ENCODE measurements around the gene METAP1D.
A peak's percentile ranks its signal among the peaks of the same experiment; 100 is the strongest.
"Not testable (repeated sequence)": the region's sequence is repeated elsewhere in the genome, so short reads cannot be mapped to it uniquely, and the experiment has no call there.

The METAP1D gene

DNA sequence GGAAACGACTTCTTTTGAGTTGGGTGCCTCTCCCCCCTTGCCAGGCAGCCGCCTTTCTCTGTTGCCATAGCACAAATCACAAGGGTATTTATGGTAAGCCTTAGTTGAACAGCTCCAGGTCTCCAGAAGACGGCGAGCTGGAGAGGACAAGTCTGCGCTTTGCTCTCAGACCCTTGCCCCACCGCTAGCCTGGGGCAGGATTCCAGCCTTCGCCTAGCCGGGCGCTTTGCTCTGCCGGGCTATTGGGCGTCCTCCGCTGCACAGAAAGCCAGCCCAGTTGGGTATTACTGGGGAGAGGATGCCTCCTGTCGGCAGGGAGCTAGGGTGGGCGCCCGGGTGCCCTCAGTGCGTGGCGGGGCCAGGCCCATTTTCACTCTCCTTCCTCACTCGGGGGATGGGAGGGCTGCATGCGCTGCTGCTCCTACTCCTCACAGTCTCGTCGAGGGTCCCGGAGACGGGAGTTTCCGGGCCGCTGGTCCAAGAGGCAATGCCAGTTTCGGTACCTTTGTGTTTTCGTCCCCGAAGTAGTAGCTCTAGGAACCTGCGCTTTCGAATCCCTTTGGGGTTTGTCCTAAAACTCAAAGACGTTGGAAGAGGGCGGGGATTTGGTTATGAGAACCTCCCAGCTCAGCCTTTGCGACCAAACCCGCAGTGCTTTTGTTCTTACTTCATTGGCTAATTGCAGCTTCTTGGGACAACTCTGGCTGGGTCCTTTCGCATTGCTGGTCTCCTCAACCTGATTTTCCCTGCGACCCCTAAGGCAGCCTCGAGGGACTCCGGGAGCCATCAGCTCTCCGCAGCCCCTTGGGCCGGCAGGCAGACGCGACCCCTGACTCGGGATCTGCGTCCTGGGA, 106.6 kb downstream of the METAP1D start:
- Histone ChIP-seq H3K9ac (ENCODE audit: low read depth, low read length) (no peak overlapping the region), H3K27me3 (ENCODE audit: control insufficient read depth, insufficient read depth, low read length) (peaks cover 92% of the 10 kb centered on the region), H3K4me3 (ENCODE audit: low read depth, low read length) (peak overlapping the region; percentile 35)

DNA sequence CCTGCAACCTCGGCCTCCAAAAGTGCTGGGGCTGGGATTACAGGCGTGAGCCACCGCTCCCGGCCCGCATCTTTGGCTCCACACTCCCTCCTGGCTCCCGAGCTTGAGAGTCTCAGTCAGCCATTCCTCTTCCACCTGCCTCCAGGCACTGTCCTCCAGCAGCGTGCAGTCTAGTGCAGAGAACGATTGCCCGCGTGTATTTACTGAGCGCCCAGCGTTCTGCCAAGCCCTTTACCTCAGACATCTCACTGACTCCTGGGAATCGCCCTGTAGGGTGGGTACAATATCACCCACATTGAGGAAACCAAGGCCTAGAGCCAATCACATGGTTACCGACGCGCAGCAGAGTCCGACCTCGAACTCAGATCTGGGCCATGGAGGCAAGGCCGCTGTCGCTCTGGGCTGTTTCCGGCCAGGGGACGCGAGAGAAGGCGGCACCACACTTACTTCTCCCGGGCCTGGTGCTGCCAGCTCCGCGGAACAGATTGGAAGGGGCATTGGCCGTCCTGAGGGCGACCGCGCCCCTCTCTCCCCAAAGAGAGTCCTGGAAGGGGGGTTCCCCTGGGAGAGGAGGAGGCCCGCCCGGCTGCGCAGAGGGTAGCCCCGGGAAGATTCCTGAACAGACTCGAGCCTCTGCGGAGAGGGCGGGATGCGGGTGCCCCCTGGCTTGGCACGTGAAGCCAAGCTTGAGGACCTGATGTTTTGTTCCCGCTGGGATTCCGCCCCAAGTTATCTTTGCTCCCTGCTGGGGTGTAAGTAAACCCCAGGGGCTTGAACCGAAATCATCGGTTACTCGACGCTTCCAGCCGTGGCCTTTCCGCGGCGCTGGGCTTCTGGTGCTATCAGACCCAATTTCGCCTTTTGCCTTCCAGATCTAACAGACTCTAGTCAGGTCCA, 108.2 kb downstream of the METAP1D start:
- H3K36me3 ChIP-seq (ENCODE audit: control insufficient read depth, insufficient read depth, low read length), result no peaks in the 10 kb centered on the region
- no peak overlapping the region for H3K9ac ChIP-seq (ENCODE audit: low read depth, low read length)
- H3K27me3 ChIP-seq (ENCODE audit: control insufficient read depth, insufficient read depth, low read length), result peaks cover 92% of the 10 kb centered on the region
- no peaks in the 10 kb centered on the region for H3K9me3 ChIP-seq (ENCODE audit: control insufficient read depth, insufficient read depth, low read length)
- H3K4me3 ChIP-seq (ENCODE audit: low read depth, low read length), result peak overlapping the region; percentile 43
- H3K4me1 ChIP-seq (ENCODE audit: control insufficient read depth, insufficient read depth, low read length), result peaks cover 7% of the 10 kb centered on the region

More for the DNA sequence above, 106.6 kb downstream of the METAP1D start:
- H3K36me3 ChIP-seq (ENCODE audit: control insufficient read depth, insufficient read depth, low read length), result no peaks in the 10 kb centered on the region
- no peaks in the 10 kb centered on the region for H3K9me3 ChIP-seq (ENCODE audit: control insufficient read depth, insufficient read depth, low read length)
- peaks cover 7% of the 10 kb centered on the region for H3K4me1 ChIP-seq (ENCODE audit: control insufficient read depth, insufficient read depth, low read length)

DNA sequence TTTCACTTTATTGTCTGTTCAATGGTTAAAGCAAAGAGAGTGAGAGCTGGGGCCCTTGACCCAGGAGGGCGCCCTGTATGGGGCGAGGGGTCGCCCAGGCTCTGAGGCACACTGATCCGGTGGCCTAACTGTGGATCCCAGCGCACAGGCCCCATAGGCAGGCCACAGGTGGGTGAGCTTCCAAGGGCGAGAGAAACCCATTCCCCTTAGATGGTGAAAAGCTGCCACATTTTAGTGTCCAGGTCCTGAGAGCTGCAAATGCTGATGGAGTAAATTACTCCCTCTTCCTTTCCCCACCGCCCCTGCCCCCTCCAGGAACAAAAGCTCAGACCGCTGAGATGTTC, 108.8 kb downstream of the METAP1D start:
- no peak overlapping the region for H3K9ac ChIP-seq (ENCODE audit: low read depth, low read length)
- H3K27me3 ChIP-seq (ENCODE audit: control insufficient read depth, insufficient read depth, low read length), result peaks cover 92% of the 10 kb centered on the region
- no peaks in the 10 kb centered on the region for H3K36me3 ChIP-seq (ENCODE audit: control insufficient read depth, insufficient read depth, low read length)
- peak overlapping the region; percentile 43 for H3K4me3 ChIP-seq (ENCODE audit: low read depth, low read length)
- no peaks in the 10 kb centered on the region for H3K9me3 ChIP-seq (ENCODE audit: control insufficient read depth, insufficient read depth, low read length)
- peaks cover 4% of the 10 kb centered on the region for H3K4me1 ChIP-seq (ENCODE audit: control insufficient read depth, insufficient read depth, low read length)

DNA sequence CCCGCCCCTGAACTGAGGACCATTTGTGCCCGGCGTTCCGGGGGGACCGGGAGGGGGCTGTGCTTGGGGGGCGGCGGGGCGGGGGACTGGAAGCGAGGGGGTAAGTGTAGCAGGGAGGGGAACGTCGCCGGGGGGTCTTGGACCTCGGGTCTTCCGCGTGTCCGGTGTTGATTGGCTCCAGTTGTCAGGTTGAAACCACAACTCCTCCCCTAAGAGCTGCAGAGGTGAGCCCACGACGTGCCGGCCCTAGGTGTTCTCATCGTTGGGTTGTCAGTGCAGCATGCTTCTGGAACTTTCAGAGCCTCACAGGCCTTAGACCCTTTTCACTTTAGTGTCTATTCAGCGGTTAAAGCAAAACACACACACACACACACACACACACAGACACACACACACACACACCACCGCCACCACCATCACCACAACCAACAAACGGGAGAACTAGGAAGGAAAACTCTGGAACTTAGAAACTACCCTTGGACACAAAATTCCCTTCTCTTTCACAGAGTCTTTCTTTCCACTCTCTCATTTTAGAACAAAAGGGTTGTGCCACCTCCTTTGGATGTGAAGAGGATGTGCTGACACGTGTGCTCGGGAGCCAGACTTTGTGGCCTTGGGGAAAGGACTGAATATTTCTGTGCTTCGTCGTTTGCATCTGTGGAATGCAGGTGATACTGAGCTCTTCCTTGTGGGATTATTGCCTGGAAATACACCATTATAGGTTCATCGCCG, 109.7 kb downstream of the METAP1D start:
- Histone ChIP-seq H3K4me3 (ENCODE audit: low read depth, low read length) (peak overlapping the region; percentile 40), H3K4me1 (ENCODE audit: control insufficient read depth, insufficient read depth, low read length) (peaks cover 4% of the 10 kb centered on the region), H3K9ac (ENCODE audit: low read depth, low read length) (no peak overlapping the region), H3K36me3 (ENCODE audit: control insufficient read depth, insufficient read depth, low read length) (no peaks in the 10 kb centered on the region), H3K27me3 (ENCODE audit: control insufficient read depth, insufficient read depth, low read length) (peaks cover 83% of the 10 kb centered on the region), H3K9me3 (ENCODE audit: control insufficient read depth, insufficient read depth, low read length) (no peaks in the 10 kb centered on the region)

DNA sequence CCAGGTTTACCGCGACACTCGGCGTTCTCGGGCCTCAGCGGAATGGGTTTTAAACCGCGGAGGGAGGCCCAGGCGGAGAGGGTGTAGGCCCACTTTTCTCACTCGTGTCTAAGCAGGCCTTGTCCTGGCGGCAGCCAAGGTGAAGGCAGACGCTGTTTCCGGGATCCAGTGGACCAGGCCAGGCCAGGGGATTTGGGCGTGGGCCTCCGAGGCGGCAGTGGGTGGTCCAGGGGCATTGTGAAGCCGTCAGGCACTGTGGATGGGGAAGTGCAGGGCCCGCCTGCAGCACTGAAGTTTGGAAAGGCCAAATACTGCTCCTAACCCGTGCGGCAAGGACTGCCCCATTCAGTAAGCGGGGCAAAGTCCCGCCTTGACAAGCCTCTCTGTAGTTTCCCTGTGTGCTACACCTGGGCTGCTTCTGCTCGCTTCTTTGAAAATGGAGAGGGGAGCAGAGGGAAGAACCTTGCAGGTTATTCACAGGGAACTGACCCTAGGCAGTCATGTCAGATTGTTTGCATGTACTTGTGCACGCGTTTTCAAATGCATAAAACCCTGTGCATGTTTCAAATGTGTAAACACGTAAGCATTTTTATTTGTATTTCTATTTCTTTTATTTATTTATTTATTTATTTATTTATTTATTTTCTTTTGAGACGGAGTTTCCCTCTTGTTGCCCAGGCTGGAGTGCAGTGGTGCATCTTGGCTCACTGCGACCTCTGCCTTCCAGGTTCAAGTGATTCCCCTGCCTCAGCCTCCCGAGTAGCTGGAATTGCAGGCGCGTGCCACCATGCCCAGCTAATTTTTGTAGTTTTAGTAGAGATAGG, 110.4 kb downstream of the METAP1D start:
- peaks cover 75% of the 10 kb centered on the region for H3K27me3 ChIP-seq (ENCODE audit: control insufficient read depth, insufficient read depth, low read length)
- H3K4me3 ChIP-seq (ENCODE audit: low read depth, low read length), result peak overlapping the region; percentile 40
- H3K9ac ChIP-seq (ENCODE audit: low read depth, low read length), result no peak overlapping the region
- peaks cover 4% of the 10 kb centered on the region for H3K4me1 ChIP-seq (ENCODE audit: control insufficient read depth, insufficient read depth, low read length)
- no peaks in the 10 kb centered on the region for H3K9me3 ChIP-seq (ENCODE audit: control insufficient read depth, insufficient read depth, low read length)
- H3K36me3 ChIP-seq (ENCODE audit: control insufficient read depth, insufficient read depth, low read length), result no peaks in the 10 kb centered on the region

DNA sequence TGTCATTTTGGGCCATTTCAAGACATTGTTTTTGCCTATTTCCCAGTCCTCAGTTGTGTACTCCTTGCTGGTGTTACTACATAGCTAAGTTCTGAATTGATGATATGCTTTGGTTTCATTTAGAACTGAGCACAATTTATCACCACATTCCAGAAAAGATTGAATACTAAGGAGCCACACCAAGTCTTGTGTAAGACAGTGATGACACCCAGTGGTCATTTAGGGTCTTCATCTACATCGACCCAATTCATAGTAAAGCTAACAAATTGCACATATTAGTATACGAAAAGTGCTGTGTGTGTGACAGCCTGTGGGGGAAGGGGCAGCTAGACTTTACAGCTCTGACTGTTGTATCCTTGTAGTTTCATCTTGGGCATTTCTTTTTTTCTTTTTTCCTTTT, 113.9 kb downstream of the METAP1D start:
- Histone ChIP-seq H3K9me3 (ENCODE audit: control insufficient read depth, insufficient read depth, low read length) (no peaks in the 10 kb centered on the region), H3K36me3 (ENCODE audit: control insufficient read depth, insufficient read depth, low read length) (no peaks in the 10 kb centered on the region), H3K4me3 (ENCODE audit: low read depth, low read length) (no peak overlapping the region), H3K4me1 (ENCODE audit: control insufficient read depth, insufficient read depth, low read length) (peaks cover 4% of the 10 kb centered on the region), H3K27me3 (ENCODE audit: control insufficient read depth, insufficient read depth, low read length) (peaks cover 41% of the 10 kb centered on the region), H3K9ac (ENCODE audit: low read depth, low read length) (no peak overlapping the region)

DNA sequence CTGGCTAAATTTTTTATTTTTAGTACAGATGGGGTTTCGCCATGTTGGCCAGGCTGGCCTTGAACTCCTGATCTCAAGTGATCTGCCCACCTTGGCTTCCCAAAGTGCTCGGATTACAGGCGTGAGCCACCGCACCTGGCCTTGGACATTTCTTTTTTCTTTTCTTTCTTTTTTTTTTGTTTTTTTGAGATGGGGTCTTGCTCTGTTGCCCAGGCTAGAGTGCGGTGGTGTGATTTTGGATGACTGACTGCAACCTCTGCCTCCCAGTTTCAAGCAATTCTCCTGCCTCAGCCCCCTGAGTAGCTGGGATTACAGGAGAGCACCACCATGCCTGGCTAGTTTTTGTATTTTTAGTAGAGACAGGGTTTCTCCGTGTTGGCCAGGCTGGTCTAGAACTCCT, 114.4 kb downstream of the METAP1D start:
- not testable (repeated sequence) for H3K4me1 ChIP-seq (ENCODE audit: control insufficient read depth, insufficient read depth, low read length); H3K4me3 ChIP-seq (ENCODE audit: low read depth, low read length); H3K9me3 ChIP-seq (ENCODE audit: control insufficient read depth, insufficient read depth, low read length); H3K36me3 ChIP-seq (ENCODE audit: control insufficient read depth, insufficient read depth, low read length); H3K9ac ChIP-seq (ENCODE audit: low read depth, low read length)
- peaks cover 36% of the 10 kb centered on the region for H3K27me3 ChIP-seq (ENCODE audit: control insufficient read depth, insufficient read depth, low read length)

DNA sequence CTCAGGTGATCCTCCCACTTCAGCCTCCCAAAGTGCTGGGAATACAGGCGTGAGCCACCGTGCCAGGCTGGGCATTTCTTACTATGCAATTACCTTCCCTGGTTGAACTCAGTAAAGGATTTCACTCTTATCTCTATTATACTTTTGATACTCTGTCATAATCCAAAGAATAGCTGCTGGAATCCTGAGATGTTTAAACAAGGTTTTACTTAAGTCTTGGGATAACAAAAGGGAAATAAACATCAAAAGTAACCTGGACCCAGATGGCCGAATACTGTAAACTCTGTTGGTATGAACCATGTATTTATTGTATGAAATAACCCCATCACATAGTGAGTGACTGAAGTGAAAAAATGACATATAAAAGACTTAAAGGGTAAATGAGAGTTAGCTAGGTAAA, 114.8 kb downstream of the METAP1D start:
- Histone ChIP-seq H3K4me3 (ENCODE audit: low read depth, low read length) (no peak overlapping the region), H3K9ac (ENCODE audit: low read depth, low read length) (no peak overlapping the region), H3K27me3 (ENCODE audit: control insufficient read depth, insufficient read depth, low read length) (peaks cover 32% of the 10 kb centered on the region), H3K36me3 (ENCODE audit: control insufficient read depth, insufficient read depth, low read length) (no peaks in the 10 kb centered on the region), H3K4me1 (ENCODE audit: control insufficient read depth, insufficient read depth, low read length) (peaks cover 3% of the 10 kb centered on the region), H3K9me3 (ENCODE audit: control insufficient read depth, insufficient read depth, low read length) (no peaks in the 10 kb centered on the region)

DNA sequence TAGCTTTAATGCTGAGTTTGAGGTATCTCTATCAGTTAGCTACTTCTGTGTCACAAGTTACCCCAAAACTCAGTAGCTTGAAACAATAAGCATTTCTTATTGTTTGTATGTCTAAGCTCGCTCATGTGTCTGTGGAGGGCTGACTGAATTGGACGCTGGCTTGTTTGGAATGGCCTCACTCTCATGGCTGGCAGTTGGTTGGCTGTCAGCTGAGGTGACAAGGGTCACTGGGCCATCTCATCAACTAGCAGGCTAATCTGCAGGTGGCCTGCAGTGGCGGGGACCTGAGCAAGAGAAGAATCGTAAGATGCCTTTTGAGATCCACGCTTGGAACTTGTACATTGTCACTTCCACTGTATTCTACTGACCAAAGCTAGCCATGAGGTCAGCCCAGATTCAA, 116.4 kb downstream of the METAP1D start:
- H3K4me1 ChIP-seq (ENCODE audit: control insufficient read depth, insufficient read depth, low read length), result no peaks in the 10 kb centered on the region
- H3K9me3 ChIP-seq (ENCODE audit: control insufficient read depth, insufficient read depth, low read length), result no peaks in the 10 kb centered on the region
- no peaks in the 10 kb centered on the region for H3K36me3 ChIP-seq (ENCODE audit: control insufficient read depth, insufficient read depth, low read length)
- H3K4me3 ChIP-seq (ENCODE audit: low read depth, low read length), result no peak overlapping the region
- no peak overlapping the region for H3K9ac ChIP-seq (ENCODE audit: low read depth, low read length)
- peaks cover 20% of the 10 kb centered on the region for H3K27me3 ChIP-seq (ENCODE audit: control insufficient read depth, insufficient read depth, low read length)

DNA sequence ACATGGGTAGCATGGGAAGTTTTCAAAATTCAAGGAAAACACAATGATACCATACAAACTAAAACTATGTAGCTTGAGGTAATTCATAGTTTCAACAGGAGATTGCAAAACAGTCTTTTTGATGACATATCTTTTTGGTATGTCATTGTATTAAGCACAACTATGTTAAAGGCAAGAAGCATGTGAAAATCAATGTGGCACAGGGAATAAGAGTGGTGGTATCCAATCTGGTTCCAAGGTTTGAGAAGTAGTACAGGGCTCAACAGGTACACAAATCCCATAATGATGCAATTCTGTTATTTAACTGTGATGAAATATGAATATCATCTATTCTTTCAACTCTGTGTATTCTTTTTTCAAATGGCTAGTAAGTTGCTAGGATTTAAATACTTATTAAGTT, 119.3 kb downstream of the METAP1D start:
- H3K9me3 ChIP-seq (ENCODE audit: control insufficient read depth, insufficient read depth, low read length), result no peaks in the 10 kb centered on the region
- H3K4me1 ChIP-seq (ENCODE audit: control insufficient read depth, insufficient read depth, low read length), result no peaks in the 10 kb centered on the region
- no peaks in the 10 kb centered on the region for H3K36me3 ChIP-seq (ENCODE audit: control insufficient read depth, insufficient read depth, low read length)
- H3K27me3 ChIP-seq (ENCODE audit: control insufficient read depth, insufficient read depth, low read length), result no peaks in the 10 kb centered on the region
- H3K4me3 ChIP-seq (ENCODE audit: low read depth, low read length), result no peak overlapping the region
- no peak overlapping the region for H3K9ac ChIP-seq (ENCODE audit: low read depth, low read length)

DNA sequence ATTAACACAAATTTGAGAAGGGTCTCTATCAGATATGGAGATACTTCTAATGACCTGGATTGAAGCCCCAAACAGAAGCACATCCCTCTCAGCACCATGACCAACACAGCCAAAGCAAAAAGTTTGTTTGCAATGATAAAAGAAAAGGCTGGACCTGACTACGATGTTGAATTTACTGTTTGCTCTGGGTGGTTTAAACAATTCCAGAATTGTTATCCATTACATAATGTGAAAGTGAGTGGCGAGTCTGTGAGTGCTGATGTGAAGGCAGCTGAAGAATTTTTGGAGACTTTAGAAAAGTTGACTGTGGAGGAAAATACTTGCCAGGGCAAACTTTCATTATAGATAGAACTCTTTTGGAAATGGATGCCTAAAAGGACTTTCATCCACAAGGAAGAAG, 120.4 kb downstream of the METAP1D start:
- Histone ChIP-seq H3K4me1 (ENCODE audit: control insufficient read depth, insufficient read depth, low read length) (no peaks in the 10 kb centered on the region), H3K9ac (ENCODE audit: low read depth, low read length) (no peak overlapping the region), H3K4me3 (ENCODE audit: low read depth, low read length) (no peak overlapping the region), H3K36me3 (ENCODE audit: control insufficient read depth, insufficient read depth, low read length) (no peaks in the 10 kb centered on the region), H3K27me3 (ENCODE audit: control insufficient read depth, insufficient read depth, low read length) (no peaks in the 10 kb centered on the region), H3K9me3 (ENCODE audit: control insufficient read depth, insufficient read depth, low read length) (no peaks in the 10 kb centered on the region)
